MM.1S (cell line): ENCODE data around the gene ZNF556.

Experiments
- CTCF ChIP-seq: fragments of 300-600 bp; sonication (generic); IDR thresholded peaks from 2 replicates; pipeline ENCODE4 v1.5.1; 2016; ENCODE audit warnings: antibody characterized with exemption, low read length, mixed read lengths
- EZH2phosphoT487 ChIP-seq: fragments of 300-600 bp; sonication (generic); IDR thresholded peaks from 2 replicates; pipeline ENCODE4 v1.6.1; 2018; ENCODE audit warnings: antibody characterized with exemption, low read length

GRCh38 chr19:2853015-2853606 is 14.0 kb upstream of the ZNF556 start:
- no peak for TF ChIP-seq CTCF
- no peak for TF ChIP-seq EZH2phosphoT487
